Measurements from ENCODE around the gene EVA1C.

GRCh38 chr21:32474179-32475059 is 61.9 kb downstream of the EVA1C start:
- no peak for TF ChIP-seq EP300 (conservative IDR thresholded peaks at IDR 0.05; ENCODE audit: poor library complexity, severe bottlenecking)
- no peak for TF ChIP-seq CTCF (IDR thresholded peaks at IDR 0.05; ENCODE audit: poor library complexity, severe bottlenecking)
- TF ChIP-seq POLR2AphosphoS5 (IDR thresholded peaks at IDR 0.05) = no peak
